Measurements from ENCODE around the gene DTX3.
"Not testable (repeated sequence)": the region's sequence is repeated elsewhere in the genome, so short reads cannot be mapped to it uniquely, and the experiment has no call there.

Gene DTX3
- 25.2 to 39.9 (median 28.2) reads per million in 3 donors for total RNA-seq

DNA sequence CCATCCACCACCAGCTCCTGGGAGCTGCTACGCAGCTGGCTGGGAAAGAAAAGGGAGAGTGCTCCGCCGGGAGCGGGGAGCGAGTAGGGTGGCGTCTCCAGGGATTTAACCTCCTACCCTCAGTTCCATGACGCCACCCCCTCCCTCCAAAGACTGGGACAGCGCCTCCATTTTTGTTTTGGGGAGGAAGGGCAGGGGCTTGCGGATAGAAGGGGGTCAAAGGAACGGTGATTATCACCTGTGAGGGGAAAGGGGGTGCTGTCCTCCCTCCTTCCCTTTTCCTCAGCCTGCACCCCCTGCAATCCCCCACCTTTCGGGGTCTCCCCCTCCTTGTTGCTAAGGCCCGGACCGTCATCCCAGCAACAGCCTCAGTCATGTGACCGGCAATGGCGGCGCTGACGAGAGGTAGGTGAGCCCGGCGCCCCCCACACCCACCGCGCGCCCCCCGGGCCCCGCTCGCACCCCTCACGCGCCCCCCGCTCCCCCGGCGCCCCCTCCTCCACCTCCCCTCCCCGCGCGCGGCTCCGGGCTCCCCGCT, at the start of gene DTX3:
TSS of gene DTX3 (plus strand) at position 371 of the 538 bp plus-strand sequence. CDS start 1,694 bp downstream, outside the sequence.
- H3K4me1 ChIP-seq (ENCODE audit: control insufficient read depth, insufficient read depth, low read length, poor library complexity, severe bottlenecking) = peaks cover 12% of the 10 kb centered on the region
- peak within 1 kb of the TSS; percentile 65 for H3K4me3 ChIP-seq (ENCODE audit: insufficient read depth, low read depth, low read length, poor library complexity, severe bottlenecking)
- H3K27ac ChIP-seq (ENCODE audit: insufficient read depth, low read length, poor library complexity, severe bottlenecking) = peak within 1 kb of the TSS; percentile 54
- DNase-seq = peak in 1 of 3 donors; percentile 21
- peaks cover 27% of the 10 kb centered on the region for H3K36me3 ChIP-seq (ENCODE audit: control insufficient read depth, insufficient read depth, low read length)
- H3K9me3 ChIP-seq (ENCODE audit: control insufficient read depth, low read length) = no peaks in the 10 kb centered on the region
- no peaks in the 10 kb centered on the region for H3K27me3 ChIP-seq (replicated peaks; ENCODE audit: control insufficient read depth, insufficient read depth, low read length, poor library complexity, severe bottlenecking)

GRCh38 chr12:57554897-57555296, 49.7 kb upstream of the DTX3 start:
- no peak overlapping the region for H3K4me3 ChIP-seq (ENCODE audit: insufficient read depth, low read depth, low read length, poor library complexity, severe bottlenecking)

DNA sequence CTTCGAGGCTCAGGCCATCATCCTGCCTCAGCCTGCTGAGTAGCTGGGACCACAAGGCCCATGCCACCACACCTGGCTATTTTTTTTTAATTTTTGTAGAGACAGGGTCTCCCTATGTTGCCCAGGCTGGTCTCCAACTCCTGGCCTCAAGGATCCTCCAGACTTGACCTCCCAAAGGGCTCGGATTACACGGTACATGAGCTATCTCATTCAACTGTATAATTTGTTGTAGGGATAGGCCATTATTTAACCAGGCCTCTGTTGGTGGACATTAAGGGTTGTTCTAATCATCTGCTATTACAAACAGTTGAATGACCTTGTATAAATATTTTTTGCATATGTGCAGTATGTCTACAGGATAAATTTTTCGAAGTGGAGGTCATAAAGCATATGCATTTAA, 45.8 kb upstream of the DTX3 start:
- Histone ChIP-seq H3K27me3 (replicated peaks; ENCODE audit: control insufficient read depth, insufficient read depth, low read length, poor library complexity, severe bottlenecking) (no peaks in the 10 kb centered on the region), H3K27ac (ENCODE audit: insufficient read depth, low read length, poor library complexity, severe bottlenecking) (no peak overlapping the region), H3K9me3 (ENCODE audit: control insufficient read depth, low read length) (no peaks in the 10 kb centered on the region), H3K4me1 (ENCODE audit: control insufficient read depth, insufficient read depth, low read length, poor library complexity, severe bottlenecking) (no peaks in the 10 kb centered on the region), H3K36me3 (ENCODE audit: control insufficient read depth, insufficient read depth, low read length) (no peaks in the 10 kb centered on the region), H3K4me3 (ENCODE audit: insufficient read depth, low read depth, low read length, poor library complexity, severe bottlenecking) (no peak overlapping the region)
- no peak for DNase-seq

More at GRCh38 chr12:57554897-57555296, 49.7 kb upstream of the DTX3 start:
- Histone ChIP-seq H3K27me3 (replicated peaks; ENCODE audit: control insufficient read depth, insufficient read depth, low read length, poor library complexity, severe bottlenecking) (no peaks in the 10 kb centered on the region), H3K27ac (ENCODE audit: insufficient read depth, low read length, poor library complexity, severe bottlenecking) (no peak overlapping the region), H3K9me3 (ENCODE audit: control insufficient read depth, low read length) (no peaks in the 10 kb centered on the region), H3K36me3 (ENCODE audit: control insufficient read depth, insufficient read depth, low read length) (no peaks in the 10 kb centered on the region), H3K4me1 (ENCODE audit: control insufficient read depth, insufficient read depth, low read length, poor library complexity, severe bottlenecking) (peaks cover 5% of the 10 kb centered on the region)
- DNase-seq = no peak

DNA sequence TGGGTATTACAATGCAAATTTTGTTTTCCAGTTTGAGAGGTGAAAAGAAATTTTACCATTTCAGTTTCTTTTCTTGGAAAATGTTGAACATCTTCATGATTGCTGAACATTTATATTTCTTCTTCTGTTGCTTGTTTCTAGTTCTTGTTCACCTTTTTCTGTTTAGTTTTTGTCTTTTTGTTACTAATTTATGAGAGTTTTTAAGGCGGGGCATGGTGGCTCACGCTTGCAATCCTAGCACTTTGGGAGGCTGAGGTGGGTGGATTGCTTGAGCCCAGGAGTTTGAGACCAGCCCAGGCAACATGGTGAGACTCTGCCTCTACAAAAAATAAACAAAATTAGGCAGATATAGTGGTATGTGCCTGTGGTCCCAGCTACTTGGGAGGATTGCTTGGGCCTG, 44.1 kb upstream of the DTX3 start:
- no peak for DNase-seq
- H3K27ac ChIP-seq (ENCODE audit: insufficient read depth, low read length, poor library complexity, severe bottlenecking) = no peak overlapping the region
- H3K9me3 ChIP-seq (ENCODE audit: control insufficient read depth, low read length) = no peaks in the 10 kb centered on the region
- no peak overlapping the region for H3K4me3 ChIP-seq (ENCODE audit: insufficient read depth, low read depth, low read length, poor library complexity, severe bottlenecking)
- H3K36me3 ChIP-seq (ENCODE audit: control insufficient read depth, insufficient read depth, low read length) = no peaks in the 10 kb centered on the region
- no peaks in the 10 kb centered on the region for H3K27me3 ChIP-seq (replicated peaks; ENCODE audit: control insufficient read depth, insufficient read depth, low read length, poor library complexity, severe bottlenecking)
- H3K4me1 ChIP-seq (ENCODE audit: control insufficient read depth, insufficient read depth, low read length, poor library complexity, severe bottlenecking) = no peaks in the 10 kb centered on the region

DNA sequence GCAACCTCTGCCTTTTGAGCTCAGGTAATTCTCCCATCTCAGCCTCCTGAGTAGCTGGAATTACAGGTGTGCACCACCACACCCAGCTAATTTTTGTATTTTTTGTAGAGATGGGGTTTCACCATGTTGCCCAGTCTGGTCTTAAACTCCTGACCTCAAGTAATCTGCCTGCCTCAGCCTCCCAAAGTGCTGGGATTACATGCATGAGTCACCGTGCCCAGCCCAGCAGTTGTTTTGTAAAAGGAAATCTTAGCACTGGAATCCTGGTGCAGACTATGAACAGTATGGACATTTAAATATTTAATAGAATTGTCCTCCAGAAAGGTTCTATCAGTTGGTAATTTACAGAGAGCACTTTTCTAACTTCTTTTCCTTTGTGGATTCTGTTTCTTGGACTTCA, 43.5 kb upstream of the DTX3 start:
- not testable (repeated sequence) for H3K36me3 ChIP-seq (ENCODE audit: control insufficient read depth, insufficient read depth, low read length); DNase-seq; H3K4me3 ChIP-seq (ENCODE audit: insufficient read depth, low read depth, low read length, poor library complexity, severe bottlenecking); H3K27ac ChIP-seq (ENCODE audit: insufficient read depth, low read length, poor library complexity, severe bottlenecking); H3K4me1 ChIP-seq (ENCODE audit: control insufficient read depth, insufficient read depth, low read length, poor library complexity, severe bottlenecking); H3K9me3 ChIP-seq (ENCODE audit: control insufficient read depth, low read length); H3K27me3 ChIP-seq (replicated peaks; ENCODE audit: control insufficient read depth, insufficient read depth, low read length, poor library complexity, severe bottlenecking)

GRCh38 chr12:57563358-57563757, 41.3 kb upstream of the DTX3 start:
- Histone ChIP-seq H3K27ac (ENCODE audit: insufficient read depth, low read length, poor library complexity, severe bottlenecking) (no peak overlapping the region), H3K27me3 (replicated peaks; ENCODE audit: control insufficient read depth, insufficient read depth, low read length, poor library complexity, severe bottlenecking) (no peaks in the 10 kb centered on the region), H3K36me3 (ENCODE audit: control insufficient read depth, insufficient read depth, low read length) (no peaks in the 10 kb centered on the region), H3K9me3 (ENCODE audit: control insufficient read depth, low read length) (no peaks in the 10 kb centered on the region), H3K4me1 (ENCODE audit: control insufficient read depth, insufficient read depth, low read length, poor library complexity, severe bottlenecking) (no peaks in the 10 kb centered on the region), H3K4me3 (ENCODE audit: insufficient read depth, low read depth, low read length, poor library complexity, severe bottlenecking) (no peak overlapping the region)
- DNase-seq = no peak

DNA sequence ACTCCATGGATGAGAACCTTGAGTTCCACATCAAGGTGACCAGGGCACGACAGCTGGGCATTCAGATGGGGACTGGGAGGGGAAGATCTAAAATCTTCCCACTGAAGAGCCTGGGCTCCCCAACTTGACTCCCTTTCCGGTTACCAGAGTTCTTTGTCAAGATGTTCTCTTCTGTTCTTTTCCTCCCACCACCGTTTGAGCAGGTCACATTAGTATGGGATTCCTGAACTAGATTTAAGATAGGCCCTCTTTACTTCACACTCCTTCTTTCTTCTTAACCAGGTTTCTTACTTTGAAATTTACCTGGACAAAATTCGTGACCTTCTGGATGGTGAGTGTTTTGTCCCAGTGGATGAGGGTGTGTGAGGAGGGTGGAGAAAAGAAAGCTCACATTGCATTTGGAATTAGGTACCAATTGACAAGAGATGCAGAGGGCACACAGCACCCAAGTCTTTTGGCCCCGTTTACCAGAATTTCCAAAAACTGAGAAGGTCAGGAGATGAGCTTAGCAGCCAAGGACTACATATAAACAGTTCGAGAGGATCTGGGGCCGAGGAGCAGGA, 40.4 kb upstream of the DTX3 start:
- H3K4me3 ChIP-seq (ENCODE audit: insufficient read depth, low read depth, low read length, poor library complexity, severe bottlenecking) = no peak overlapping the region
- no peaks in the 10 kb centered on the region for H3K9me3 ChIP-seq (ENCODE audit: control insufficient read depth, low read length)
- no peak for DNase-seq
- H3K36me3 ChIP-seq (ENCODE audit: control insufficient read depth, insufficient read depth, low read length) = no peaks in the 10 kb centered on the region
- H3K4me1 ChIP-seq (ENCODE audit: control insufficient read depth, insufficient read depth, low read length, poor library complexity, severe bottlenecking) = no peaks in the 10 kb centered on the region
- H3K27me3 ChIP-seq (replicated peaks; ENCODE audit: control insufficient read depth, insufficient read depth, low read length, poor library complexity, severe bottlenecking) = no peaks in the 10 kb centered on the region
- H3K27ac ChIP-seq (ENCODE audit: insufficient read depth, low read length, poor library complexity, severe bottlenecking) = no peak overlapping the region

DNA sequence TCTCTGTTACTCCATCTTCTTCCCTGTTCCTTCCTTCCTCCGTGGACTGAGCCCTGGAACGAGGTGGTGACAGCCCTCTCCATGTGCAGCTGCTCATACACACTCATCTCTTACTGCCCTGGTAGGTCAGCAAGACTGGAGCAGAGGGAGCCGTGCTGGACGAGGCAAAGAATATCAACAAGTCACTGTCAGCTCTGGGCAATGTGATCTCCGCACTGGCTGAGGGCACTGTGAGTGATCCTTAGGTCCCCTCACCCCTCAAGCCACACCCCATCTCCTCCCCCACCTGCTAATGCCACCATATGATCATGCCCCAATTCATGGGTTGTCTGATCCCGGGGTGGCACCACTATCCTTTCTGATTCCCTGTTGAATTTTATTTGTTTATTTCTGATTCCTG, 35.8 kb upstream of the DTX3 start:
- no peaks in the 10 kb centered on the region for H3K4me1 ChIP-seq (ENCODE audit: control insufficient read depth, insufficient read depth, low read length, poor library complexity, severe bottlenecking)
- no peaks in the 10 kb centered on the region for H3K27me3 ChIP-seq (replicated peaks; ENCODE audit: control insufficient read depth, insufficient read depth, low read length, poor library complexity, severe bottlenecking)
- no peaks in the 10 kb centered on the region for H3K9me3 ChIP-seq (ENCODE audit: control insufficient read depth, low read length)
- H3K36me3 ChIP-seq (ENCODE audit: control insufficient read depth, insufficient read depth, low read length) = no peaks in the 10 kb centered on the region
- no peak overlapping the region for H3K27ac ChIP-seq (ENCODE audit: insufficient read depth, low read length, poor library complexity, severe bottlenecking)
- DNase-seq = no peak
- H3K4me3 ChIP-seq (ENCODE audit: insufficient read depth, low read depth, low read length, poor library complexity, severe bottlenecking) = no peak overlapping the region

DNA sequence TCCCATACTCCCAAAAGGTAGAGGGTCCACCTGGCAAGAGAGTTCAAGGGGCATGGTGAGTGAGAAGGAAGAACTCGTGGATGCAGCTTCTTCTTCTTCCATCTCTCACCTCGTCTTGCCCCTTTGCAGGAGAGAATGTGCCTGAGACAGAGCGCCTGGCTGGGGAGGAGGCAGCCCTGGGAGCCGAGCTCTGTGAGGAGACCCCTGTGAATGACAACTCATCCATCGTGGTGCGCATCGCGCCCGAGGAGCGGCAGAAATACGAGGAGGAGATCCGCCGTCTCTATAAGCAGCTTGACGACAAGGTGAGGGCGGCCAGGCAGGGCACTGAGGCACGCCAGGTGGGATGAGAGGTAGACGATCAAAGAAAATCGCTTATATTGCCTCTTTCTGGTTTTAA, 34.8 kb upstream of the DTX3 start:
- no peak for DNase-seq
- no peaks in the 10 kb centered on the region for H3K36me3 ChIP-seq (ENCODE audit: control insufficient read depth, insufficient read depth, low read length)
- no peaks in the 10 kb centered on the region for H3K9me3 ChIP-seq (ENCODE audit: control insufficient read depth, low read length)
- no peak overlapping the region for H3K4me3 ChIP-seq (ENCODE audit: insufficient read depth, low read depth, low read length, poor library complexity, severe bottlenecking)
- H3K27me3 ChIP-seq (replicated peaks; ENCODE audit: control insufficient read depth, insufficient read depth, low read length, poor library complexity, severe bottlenecking) = no peaks in the 10 kb centered on the region
- H3K27ac ChIP-seq (ENCODE audit: insufficient read depth, low read length, poor library complexity, severe bottlenecking) = no peak overlapping the region
- H3K4me1 ChIP-seq (ENCODE audit: control insufficient read depth, insufficient read depth, low read length, poor library complexity, severe bottlenecking) = no peaks in the 10 kb centered on the region

DNA sequence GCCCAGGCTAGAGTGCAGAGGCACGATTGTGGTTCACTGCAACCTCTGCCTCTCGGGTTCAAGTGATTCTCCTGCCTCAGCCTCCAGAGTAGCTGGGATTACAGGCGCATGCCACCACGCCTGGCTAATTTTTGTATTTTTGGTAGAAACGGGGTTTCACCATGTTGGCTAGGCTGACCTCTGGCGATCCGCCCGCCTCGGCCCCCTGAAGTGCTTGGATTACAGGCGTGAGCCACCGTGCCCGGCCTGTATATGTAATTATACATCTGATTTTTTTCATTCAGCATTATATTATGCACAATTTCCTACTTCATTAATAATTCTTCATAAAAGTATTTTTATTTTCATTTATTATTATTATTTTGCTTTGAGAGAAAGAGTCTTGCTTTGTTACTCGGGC, 34.2 kb upstream of the DTX3 start:
- not testable (repeated sequence) for H3K27me3 ChIP-seq (replicated peaks; ENCODE audit: control insufficient read depth, insufficient read depth, low read length, poor library complexity, severe bottlenecking); H3K4me3 ChIP-seq (ENCODE audit: insufficient read depth, low read depth, low read length, poor library complexity, severe bottlenecking); H3K4me1 ChIP-seq (ENCODE audit: control insufficient read depth, insufficient read depth, low read length, poor library complexity, severe bottlenecking); H3K36me3 ChIP-seq (ENCODE audit: control insufficient read depth, insufficient read depth, low read length); DNase-seq; H3K27ac ChIP-seq (ENCODE audit: insufficient read depth, low read length, poor library complexity, severe bottlenecking); H3K9me3 ChIP-seq (ENCODE audit: control insufficient read depth, low read length)

Measured in effector memory CD4-positive, alpha-beta T cell (primary cell).